ENCODE measurements around the gene STK32C.

The STK32C gene

DNA sequence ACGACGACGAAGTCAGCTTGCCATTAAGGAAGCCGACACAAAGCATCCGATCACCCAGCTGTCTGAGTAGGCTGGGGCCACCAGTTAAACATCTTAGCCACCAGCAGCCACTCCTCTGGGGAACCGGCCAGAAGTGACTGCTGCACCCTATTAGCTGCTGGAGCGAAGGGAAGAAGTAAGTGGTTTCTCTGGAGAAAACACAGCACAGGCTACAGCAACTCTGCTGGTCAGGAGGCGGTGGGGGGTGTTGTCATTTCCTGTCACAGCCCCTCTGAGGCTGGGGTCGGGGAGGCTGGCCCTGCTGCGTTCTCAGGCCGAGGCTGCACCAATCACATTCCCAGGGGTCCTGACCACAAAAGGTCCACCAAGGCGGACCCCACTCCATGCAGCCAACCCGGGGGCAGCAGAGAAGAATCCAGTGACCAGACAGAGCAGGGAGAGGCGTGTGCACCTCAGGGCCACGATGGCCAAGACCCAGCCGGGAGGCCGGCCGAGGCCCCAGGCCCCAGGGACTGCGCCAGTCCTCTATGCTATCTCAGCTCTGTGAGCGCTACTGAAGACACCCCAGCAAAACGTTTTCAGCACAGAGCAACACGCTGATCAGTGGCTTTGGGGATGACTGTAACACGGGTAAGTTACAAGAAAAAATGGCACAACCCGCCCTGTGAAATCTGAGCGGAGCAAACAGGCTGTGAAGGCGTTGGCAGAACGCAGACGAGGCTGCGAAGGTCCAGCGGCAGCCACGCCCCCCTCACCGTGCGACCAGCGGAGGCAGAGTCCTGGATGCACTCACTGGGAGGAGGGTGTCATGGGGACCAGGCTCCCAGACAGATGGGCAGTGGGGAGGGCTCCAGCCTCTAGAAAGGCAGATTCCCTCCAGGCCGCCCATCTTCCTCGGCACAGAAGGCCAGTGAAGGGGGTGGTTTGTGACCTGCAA lies 24.8 kb downstream of the STK32C start:
- DNase-seq (ENCODE audit: low read depth in 1 of 2, low spot score in 1 of 2) = no peak

GRCh38 chr10:132281915-132282666 lies 25.7 kb downstream of the STK32C start:
- no peak for DNase-seq (ENCODE audit: low read depth in 1 of 2, low spot score in 1 of 2)

GRCh38 chr10:132280646-132281074 lies 27.1 kb downstream of the STK32C start:
- DNase-seq (ENCODE audit: low read depth in 1 of 2, low spot score in 1 of 2) = no peak

- DNase-seq (ENCODE audit: low read depth in 1 of 2, low spot score in 1 of 2) = no peak
Observed at GRCh38 chr10:132279873-132280645, 27.7 kb downstream of the STK32C start.

DNA sequence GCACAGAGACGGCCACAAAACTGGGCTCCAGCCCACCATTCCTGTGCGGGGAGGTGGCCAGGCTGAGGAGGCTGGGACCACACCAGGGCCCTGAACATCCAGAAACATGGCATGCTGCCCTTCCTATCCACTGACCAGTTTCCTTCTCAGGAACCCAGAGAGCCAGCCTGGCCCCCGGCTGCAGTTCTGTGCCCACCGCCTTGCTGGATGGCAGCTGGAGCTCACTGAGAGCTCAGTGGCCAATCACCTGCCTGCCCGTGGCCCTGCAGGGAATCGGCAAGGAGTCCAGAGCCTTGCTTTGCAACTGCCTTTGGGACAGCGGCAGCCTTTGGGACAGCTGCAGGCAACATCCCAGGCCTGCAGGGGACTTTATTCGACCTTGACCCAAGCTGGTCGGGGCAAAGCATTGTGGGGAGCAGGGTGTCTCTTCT lies 30.4 kb downstream of the STK32C start:
- DNase-seq (ENCODE audit: low read depth in 1 of 2, low spot score in 1 of 2) = no peak

- DNase-seq (ENCODE audit: low read depth in 1 of 2, low spot score in 1 of 2) = no peak
Observed at GRCh38 chr10:132276706-132277105, 31.0 kb downstream of the STK32C start.

DNA sequence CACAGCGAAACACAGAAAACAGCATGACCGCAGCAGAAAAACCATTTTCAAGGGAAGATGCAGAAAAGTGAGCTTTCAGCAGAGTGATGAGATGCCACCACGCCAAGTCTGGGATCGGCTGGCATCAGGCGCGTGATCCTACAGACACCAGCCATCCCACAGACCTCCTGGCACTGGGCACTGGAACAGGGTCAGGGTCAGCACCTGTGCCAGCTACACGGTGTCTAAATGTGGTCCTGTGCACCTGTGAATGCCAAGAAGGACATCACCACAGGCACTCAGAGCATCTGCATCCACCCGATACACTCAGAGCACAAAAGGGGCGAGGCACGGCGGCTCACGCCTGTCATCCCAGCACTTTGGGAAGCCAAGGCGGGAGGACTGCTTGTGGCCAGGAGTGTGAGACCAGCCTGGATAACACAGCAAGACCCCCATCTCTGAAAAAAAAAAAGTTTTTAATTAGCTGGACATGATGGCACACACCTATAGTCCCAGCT lies 31.5 kb downstream of the STK32C start:
- DNase-seq (ENCODE audit: low read depth in 1 of 2, low spot score in 1 of 2) = no peak

DNA sequence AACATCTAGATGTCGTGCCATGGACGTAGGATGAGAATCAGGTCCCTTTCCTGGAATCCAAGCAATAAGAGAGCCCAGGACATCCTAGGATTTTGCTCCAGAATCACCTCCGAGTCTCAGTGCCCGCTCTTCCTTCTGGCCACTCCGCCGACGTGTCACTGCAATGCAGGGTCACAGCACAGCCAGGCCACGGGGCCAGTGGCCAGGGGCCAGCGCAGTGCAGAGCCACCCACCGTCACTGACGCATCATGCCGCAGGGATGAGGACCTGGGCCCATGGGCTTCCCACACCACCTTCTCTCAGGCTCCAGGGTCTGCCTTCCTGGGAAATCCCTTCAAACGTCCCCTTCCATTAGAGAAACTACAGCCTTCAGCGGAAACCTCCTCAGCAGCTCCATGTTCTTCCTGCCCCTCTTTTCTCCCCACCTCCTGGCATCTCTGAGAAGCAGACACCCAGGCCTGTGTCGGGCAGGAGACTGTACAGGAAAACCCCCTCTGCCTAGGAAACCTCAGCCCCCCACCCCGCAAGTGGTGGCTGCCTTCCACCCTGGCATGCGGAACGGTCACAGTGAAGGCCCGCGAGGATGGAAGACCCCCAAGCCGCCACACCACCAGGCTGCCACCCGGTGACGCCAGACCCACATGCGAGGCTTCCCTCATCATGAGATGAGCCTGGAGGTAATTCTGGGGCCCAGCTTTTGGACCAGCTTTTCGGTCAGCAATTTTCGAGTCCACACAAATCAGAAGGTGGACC lies 32.1 kb downstream of the STK32C start:
- DNase-seq (ENCODE audit: low read depth in 1 of 2, low spot score in 1 of 2) = no peak

DNA sequence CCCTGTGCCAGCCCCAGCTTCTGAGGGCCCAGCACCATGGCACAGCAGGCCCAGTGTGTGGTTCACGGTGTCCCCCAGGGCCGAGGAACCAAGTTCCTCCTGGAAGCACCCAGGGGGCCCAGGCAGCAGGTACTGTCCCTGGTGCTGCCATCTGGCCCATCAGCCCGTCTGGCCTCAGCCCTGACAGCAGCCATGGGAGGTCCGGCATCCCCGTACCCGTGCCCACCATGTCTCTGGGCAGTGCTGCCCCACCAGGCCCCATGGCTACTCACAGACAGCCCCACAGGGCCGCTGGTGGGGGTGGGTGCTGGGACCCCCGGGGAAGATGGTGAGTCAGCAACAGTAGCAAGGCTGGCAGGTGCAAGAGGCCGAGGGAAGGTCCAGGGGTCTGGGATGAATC lies 32.8 kb downstream of the STK32C start:
- no peak for DNase-seq (ENCODE audit: low read depth in 1 of 2, low spot score in 1 of 2)

GRCh38 chr10:132274581-132274980 lies 33.2 kb downstream of the STK32C start:
- no peak for DNase-seq (ENCODE audit: low read depth in 1 of 2, low spot score in 1 of 2)

GRCh38 chr10:132273966-132274365 lies 33.8 kb downstream of the STK32C start:
- no peak for DNase-seq (ENCODE audit: low read depth in 1 of 2, low spot score in 1 of 2)

DNA sequence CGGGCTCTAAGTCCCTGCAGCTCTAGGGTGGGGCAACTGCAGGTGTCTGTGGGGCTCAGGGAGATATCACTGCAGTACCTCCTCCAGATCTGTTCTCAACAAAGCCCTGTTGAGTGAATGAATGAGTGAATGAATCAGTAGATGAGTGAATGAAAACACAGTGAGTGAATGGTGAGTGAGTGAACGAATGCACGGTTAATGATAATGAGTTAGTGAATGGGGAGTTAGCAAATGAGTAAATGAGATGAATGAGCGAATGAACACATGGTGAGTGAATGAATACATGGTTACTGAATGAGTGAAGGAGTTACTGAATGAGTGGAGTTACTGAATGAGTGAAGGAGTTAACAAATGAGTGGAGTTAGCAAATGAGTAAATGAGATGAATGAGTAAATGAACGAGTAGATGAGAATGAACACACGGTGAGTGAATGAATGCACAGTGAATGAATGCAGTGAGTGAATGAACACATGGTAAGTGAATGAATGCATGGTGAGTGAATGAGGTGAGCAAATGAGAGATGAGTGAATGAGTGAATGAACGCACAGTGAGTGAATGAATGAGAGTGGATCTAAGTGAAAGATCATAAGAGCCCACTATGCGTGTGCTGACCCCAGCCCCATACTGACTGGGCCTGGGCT lies 34.3 kb downstream of the STK32C start:
- no peak for DNase-seq (ENCODE audit: low read depth in 1 of 2, low spot score in 1 of 2)

DNA sequence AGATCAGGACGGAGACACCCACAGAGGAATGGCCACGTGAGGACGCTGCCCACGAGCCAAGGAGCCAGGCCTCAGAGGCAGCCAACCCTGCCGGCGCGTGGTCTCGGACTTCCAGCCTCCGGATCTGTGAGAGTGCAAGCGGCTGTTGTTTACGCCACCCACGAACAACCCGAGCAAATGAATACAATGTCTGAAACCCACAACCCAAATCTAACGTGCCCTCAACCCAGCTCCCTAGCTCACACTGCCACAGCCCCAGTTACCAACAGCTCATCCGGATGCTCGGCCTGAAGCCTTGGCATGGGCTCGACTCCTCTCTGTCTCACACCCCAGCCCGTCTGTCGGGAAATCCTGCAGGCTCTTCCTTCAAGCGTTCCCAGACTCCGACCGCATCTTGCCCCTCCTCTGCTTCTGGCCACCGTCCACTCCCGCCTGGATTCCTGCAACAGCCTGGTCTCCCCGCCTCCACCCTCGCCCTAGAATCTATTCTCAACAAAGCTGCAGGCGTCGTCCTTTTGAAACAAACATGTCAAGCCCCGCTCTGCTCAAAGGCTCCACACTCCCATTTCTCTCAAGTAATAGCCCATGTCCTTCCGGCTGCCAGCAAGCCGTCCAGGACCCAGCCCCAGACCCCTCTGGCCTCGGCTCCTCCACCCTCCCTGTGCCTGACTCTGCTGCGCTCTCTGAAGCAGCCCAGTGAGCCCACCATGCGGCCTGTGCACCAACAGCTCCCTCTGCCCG lies 35.3 kb downstream of the STK32C start:
- DNase-seq (ENCODE audit: low read depth in 1 of 2, low spot score in 1 of 2) = no peak

DNA sequence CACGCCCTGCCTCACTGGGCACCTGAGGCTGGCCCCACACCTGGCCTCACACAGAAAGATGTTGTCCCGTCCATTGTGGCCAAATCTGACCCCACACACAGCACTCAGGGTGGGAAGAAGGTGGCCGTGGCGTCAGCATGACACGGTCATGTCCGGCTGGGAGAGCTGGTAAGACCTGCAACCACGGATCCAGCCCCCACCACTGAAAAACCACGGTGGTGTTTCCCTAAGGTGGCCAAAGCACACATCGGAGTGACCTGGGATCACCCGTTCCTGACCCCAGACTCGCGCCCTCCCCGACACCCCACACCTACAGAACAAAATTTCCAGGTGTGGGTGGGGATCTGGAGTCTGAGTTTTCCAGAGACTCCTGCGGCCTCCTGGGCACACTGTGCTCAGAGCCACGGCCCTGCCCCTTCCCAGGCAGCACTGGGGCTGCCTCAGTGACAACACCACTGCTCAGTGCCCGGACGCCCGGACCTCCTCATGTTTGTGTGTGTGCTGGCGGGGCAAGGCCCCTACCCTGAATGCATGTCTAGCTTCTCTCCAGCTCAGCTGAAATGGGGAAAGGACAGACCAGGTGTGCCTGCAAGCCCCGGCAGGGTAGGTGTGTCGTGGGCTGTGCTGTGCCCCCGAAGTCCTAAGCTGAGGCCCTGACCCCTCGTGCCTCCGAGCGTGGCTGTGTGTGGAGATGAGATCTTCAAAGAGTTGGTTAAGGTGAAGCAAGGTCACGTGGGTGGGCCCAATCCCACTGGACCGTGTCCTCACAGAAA lies 36.1 kb downstream of the STK32C start:
- no peak for DNase-seq (ENCODE audit: low read depth in 1 of 2, low spot score in 1 of 2)

DNA sequence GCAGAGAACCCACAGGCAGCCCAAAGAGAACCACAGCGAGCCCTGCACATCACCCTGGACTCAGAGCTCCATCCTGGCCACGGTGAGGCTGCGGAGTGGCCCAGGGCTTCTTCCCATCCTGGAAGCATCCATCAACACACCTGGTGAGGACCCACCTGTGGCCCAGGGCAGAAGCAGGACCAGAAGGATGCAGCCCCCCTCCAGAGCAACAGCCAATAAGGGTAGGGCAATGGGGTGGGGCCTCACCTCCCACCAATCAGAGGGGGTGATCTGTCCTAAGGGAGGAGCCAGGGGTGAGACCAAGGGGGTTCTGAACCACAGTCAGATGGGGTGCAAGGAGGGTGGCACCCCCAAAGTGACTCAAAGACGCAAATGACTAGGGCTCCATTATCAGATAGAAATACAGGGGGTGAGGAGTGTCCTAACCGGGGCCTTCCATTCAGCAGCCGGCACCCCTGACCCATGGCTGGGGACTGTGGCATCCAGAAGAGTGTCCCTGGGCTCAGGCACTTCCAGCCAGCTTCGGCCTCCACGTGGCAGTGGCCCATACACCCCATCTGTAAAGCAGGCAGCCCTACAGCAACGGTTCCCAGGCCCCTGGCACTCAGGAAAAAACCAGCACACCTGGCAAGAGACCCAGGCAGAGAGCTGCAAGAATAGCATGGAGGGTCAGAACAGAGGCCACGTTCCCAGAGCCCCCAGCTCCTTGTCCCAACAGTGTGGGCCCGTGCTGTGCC lies 36.9 kb downstream of the STK32C start:
- DNase-seq (ENCODE audit: low read depth in 1 of 2, low spot score in 1 of 2) = no peak

DNA sequence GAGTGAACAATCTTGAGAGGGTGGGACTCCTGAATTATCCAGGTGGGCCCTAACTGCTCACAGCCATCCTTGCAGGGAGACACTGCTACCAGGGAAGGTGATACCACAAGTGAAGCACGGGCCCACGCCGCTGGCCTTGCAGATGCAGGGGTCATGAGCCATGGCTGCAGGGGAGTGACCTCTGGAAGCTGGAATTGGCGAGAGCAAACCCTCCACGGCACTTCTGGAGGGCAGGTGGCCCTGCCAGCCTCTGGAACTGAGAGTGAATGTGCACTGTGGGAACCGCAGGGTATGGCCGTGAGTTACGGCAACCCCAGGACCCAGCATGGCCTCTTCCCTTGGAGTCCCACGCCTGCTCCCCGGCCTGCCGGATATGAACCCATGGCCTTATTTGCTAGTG lies 37.5 kb downstream of the STK32C start:
- no peak for DNase-seq (ENCODE audit: low read depth in 1 of 2, low spot score in 1 of 2)

DNA sequence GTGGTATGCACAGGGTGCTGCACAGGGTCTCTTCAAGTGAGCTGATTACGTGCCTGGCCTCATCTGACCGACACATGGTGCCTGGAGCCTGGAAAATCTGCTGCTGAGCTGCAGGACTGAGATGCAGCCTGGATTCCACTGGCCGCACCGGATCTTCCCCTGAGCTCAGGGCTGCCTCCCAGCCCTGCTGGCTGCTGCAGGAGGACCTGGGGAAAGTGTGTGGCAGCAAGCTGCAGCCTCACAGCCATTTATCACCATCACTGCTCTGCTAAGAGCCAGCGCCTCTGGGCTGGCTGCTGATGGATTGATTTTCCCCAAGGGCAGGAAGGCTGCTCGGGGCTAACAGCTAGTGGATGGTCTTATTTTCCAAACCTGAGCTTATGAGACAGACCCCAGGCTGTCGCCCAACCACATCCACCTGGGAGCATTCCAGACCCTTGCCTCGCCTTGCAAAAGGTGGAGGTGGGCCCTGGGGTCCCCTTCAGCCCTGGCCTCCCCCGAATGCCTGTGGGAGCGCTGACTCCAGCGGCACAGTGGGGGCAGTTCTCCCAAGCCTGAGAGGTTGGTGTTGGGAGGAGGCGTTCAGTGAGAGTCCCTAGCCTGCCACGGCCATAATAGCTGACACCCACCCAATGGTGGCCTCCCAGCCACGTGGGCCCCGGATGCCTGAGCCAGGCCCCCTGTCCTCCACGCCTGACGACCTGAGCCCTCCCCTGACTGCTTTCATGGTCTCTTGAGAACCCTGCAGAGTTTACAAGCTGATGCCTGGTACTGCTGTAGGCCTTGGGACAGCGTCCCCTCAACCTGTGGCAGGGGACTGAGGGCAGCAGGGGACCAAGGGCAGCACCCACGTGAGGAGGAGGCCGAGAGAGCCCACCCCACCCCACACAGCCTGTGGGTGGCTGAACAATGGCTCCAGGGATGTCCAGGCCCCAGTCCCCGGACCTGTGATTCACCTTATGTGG lies 38.2 kb downstream of the STK32C start:
- no peak for DNase-seq (ENCODE audit: low read depth in 1 of 2, low spot score in 1 of 2)

Measured in activated CD4-positive, alpha-beta T cell treated with anti-CD3 and anti-CD28 coated beads, Interleukin-2, amount 50 U/mL, for 24 hours (primary cell).